Stromal cell of bone marrow (primary cell): Measurements from ENCODE around the gene DEFB119.
"Not testable (repeated sequence)": the region's sequence is repeated elsewhere in the genome, so short reads cannot be mapped to it uniquely, and the experiment has no call there.

Source experiments
- DNase-seq: peaks from one replicate; pipeline ENCODE4 v3.0.0-alpha.2; 2012; ENCODE audit warnings: low read depth

Gene DEFB119, protein sequence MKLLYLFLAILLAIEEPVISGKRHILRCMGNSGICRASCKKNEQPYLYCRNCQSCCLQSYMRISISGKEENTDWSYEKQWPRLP

DNA sequence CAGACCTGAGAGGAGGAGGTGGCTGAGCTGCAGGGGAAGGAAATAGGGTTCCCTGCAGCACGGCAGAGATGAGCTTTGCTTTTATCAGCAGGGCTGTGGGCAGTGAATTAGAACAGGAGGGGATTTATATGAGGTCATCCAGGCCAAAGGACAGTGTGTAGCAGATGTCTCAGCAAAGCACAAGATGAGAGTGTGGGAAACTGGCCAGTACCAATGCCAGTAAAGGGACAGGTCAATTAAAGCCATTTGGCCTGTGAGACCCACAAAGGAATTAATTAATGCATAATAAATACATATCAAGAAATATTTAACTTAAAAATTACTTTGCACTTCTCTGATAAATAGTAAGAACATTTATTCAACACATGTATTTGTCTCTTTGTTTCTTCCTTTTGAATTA is at the start of gene DEFB119:
TSS of gene DEFB119 (minus strand) at position 101 of the 400 bp plus-strand sequence. CDS start 107 bp downstream, outside the sequence.
- no peak for DNase-seq

DNA sequence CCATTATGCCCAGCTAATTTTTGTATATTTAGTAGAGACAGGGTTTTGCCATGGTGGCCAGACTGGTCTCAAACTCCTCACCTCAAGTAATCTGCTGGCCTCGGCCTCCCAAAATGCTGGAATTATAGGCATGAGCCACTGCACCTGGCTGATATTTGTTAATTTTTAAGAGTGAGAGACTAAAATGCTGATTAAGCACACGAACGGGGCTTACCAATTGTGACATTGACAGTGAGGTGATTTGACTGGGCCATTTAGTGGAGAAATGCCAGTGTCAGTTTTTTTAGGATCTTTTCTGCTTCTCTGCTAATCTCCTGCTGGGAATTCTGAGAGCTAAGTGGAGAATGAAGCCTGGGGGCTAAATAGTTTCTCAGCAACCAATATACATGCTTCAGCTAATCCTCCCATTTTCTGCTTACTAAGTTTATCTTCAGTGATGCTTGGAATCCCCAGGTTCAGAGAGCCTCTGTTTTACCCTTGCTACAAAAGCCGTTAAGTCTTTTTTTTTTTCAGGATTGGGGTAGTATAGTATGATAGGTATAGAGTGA is 40.3 kb upstream of the DEFB119 start:
- no peak for DNase-seq

DNA sequence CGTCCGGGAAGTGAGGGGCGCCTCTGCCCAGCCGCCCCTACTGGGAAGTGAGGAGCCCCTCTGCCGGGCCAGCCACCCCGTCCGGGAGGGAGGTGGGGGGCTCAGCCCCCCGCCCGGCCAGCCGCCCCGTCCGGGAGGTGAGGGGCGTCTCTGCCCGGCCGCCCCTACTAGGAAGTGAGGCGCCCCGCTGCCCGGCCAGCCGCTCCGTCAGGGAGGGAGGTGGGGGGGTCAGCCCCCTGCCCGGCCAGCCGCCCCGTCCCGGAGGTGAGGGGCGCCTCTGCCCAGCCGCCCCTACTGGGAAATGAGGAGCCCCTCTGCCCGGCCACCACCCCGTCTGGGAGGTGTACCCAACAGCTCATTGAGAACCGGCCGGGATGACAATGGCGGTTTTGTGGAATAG is 37.2 kb upstream of the DEFB119 start:
- DNase-seq: not testable (repeated sequence)

DNA sequence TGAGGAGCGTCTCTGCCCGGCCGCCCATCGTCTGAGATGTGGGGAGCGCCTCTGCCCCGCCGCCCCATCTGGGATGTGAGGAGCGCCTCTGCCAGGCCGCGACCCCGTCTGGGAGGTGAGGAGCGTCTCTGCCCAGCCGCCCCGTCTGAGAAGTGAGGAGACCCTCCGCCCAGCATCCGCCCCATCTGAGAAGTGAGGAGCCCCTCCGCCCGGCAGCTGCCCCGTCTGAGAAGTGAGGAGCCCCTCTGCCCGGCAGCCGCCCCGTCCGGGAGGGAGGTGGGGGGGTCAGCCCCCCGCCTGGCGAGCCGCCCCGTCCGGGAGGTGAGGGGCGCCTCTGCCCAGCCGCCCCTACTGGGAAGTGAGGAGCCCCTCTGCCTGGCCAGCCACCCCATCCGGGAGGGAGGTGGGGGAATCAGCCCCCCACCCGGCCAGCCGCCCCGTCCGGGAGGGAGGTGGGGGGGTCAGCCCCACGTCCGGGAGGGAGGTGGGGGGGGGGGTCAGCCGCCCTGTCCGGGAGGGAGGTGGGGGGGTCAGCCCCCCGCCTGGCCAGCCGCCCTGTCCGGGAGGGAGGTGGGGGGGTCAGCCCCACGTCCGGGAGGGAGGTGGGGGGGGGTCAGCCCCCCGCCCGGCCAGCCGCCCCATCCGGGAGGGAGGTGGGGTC is 36.6 kb upstream of the DEFB119 start:
- not testable (repeated sequence) for DNase-seq

DNA sequence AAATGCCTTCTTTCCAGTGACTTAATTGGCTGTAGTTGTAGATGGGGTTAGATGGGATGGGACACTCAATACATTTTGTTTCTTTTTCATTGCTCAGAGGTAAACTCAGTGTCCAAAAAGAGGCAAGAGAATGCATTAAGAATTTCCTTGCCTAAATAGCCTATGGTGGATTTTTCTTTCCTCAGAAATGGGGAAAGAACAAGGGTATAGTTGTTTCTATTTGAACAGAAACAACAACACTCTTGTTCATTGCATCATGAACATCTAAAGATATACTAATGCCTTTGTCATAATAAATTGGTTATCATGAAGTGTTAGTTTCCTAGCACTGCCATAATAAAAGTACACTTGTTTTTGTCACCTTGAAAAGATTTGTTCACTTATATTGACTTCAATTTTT is 35.4 kb upstream of the DEFB119 start:
- no peak for DNase-seq

DNA sequence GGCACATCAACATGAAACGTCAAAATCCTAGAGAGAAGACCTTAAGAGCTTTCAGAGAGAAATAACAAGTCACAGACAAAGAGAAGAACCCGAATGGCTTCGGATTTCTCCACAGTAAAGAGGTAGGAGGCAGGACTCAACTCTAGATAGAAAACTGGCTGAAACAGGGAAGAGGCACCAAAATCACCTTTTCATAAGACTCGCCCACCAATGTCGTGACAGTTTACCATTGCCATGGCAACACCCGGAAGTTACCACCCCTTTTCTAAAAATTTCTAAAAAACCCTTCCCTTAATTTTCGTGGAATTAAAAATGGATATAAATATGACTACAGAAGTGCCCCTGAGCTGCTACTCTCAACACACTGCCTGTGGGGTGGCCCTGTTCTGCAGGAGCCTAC is 27.9 kb upstream of the DEFB119 start:
- DNase-seq: no peak

DNA sequence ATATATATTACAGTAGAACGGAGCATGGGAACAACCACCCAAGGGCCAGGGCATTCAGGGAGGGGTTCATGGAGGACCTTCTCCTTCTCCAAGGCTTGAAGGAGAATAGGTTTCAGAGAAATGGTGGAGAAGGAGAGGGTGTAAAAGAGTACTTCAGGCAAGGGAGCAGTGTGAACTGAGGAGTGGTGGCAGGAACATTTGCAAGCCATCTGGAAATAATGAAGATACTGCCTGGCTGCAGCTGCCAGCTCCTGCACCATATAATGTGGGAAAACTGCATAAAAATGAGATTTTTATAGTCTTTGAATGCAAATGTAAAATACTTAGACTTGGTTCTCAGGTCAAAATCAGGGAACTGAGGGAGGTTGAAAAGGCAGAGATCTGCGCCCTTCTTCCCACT is 25.3 kb upstream of the DEFB119 start:
- no peak for DNase-seq

DNA sequence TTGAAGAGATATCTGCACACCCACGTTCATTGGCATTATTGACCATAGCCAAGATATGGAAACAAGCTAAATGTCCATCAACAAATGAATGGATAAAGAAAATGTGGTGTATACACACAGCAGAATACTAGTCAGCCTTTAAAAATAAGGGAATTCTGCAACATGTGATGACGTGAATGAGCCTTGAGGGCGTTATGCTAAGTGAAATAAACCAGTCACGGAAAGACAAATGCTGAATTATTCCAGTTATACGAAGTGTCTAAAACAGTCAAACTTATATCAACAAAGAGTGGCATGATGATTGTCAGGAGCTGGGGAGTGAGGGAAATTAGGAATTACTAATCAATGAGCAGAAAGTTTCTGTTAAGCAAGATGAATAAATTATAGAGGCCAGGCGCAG is 24.0 kb upstream of the DEFB119 start:
- DNase-seq: no peak

DNA sequence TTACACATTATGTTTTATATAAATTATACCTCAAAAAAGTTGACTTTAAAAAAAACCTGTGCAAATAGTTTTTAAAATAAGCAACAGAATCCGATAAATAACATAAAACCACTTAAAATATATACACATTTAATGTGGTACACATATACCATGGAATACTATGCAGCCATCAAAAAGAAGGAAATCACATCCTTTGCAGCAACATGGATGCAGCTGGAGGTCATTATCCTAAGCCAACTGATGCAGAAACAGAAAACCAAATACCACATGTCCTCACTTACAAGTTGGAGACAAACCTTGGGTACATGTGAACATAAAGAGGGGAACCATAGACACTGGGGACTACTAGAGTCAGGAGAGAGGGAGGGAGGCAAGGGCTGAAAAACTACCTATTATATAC is 19.6 kb upstream of the DEFB119 start:
- DNase-seq: no peak

DNA sequence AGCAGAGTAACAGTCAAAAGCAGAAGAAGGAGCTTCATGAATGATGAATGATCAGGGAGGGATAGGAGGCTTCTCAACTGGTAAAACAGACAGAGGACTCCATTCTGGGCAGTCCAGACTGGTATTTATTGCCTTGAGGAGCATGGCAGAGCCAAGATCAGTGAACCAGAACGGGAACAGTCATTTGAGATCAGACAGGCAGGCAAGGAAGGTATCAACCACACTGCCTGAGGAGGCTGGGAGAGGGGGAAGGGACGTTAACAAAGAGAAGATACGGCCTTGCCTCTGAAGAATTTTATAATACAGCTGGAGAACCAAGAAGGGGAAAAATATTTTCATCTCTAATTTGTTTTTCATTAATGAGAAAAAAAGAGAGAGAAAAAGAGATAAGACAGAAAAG is 15.7 kb upstream of the DEFB119 start, which contains the start of gene DEFB121:
TSS of gene DEFB121 (minus strand) at position 101 of the 400 bp plus-strand sequence. CDS start at position 38, 63 bp downstream.
- no peak for DNase-seq

DNA sequence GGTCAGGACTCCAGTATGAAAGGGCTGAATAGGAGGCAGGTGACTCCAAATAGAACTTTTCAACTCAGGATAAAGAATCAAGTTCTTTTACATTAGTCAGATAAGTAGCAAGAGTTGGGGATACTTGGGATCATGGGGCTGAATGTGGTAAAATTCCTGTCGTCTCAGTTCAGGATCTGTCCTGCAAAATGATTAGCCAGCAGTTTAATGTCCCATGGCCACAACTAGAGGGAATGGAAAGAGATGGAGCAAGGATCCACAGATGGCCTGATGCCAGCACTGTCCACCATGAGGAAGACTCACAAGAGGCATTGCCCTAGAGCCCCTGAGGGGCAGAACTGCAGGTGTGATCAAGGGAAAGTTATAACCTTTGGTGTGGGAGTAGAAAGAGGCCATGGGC is 13.5 kb upstream of the DEFB119 start:
- no peak for DNase-seq

DNA sequence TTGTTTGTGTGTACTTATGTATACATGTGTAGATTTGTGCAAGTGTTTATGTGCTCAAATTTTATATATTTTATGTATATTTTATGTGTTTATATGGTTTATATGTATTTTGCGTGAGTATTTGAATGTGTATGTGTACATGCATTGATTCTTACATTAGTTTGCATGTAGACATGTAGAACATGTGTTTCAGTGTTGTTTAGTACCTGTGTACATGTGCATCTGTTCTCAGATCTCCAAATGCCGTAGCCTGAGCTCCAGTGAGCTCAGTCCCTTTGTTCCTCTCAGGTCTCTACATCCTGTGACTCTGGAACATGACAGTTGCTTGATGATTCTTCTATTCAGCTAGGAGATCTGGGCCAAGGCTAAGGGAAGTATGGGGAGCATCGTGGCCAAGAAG is 4.5 kb upstream of the DEFB119 start:
- no peak for DNase-seq

DNA sequence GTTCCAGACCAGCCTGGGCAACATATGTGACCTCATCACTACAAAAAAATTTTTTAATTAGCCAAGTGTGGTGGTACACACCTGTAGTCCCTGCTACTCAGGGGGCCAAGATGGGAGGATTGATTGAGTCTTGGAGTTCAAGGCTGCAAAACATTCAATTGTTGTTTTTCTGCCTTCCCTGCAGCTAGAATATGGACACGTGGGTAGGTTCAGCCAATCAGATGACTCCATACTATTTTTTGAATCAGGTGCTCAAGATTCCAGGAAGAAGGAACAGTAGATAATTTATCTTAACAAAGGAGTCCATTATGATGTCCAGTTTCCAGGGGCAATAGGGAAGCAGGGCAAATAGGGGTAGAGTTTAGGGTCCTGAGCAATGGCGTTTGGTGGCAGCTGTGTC is 2.4 kb upstream of the DEFB119 start:
- DNase-seq: no peak

DNA sequence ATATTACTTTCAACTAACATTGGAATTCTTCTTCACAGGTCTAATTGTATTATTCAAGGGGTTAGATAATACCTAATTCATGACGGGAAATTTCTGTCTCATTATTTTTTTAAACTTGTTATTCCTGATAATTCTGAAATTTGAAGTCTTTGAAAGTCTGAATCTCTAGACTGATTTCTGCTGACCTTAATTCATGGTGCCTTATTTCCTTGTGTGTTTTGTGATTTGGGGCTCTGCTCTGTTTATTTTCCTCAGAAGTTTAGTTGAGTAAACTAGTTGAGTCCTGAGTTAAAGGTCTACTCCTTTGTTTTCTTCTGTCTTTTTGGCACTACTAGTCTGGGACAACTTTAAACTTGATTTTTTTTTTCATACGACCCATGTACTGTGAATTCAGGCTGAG is 16.0 kb downstream of the DEFB119 start:
- no peak for DNase-seq

DNA sequence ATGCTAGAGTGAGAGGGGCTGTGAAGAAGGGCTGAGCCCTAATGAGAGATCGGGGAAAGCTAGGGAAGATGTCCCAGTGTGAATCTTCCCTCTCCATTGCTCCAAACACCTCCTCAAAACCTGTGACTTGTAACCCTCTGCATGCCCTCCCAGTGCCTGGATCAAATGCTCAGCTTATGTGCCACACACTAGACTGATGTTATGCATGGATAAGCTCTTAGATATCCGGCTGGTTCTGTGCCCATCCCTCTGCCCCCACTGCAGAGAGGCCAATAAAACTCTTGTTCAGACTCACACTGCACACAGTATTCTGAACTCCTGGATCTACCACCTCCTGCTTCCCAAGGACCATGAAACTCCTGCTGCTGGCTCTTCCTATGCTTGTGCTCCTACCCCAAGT is 22.1 kb downstream of the DEFB119 start, which contains the start of gene DEFB118:
TSS of gene DEFB118 (plus strand) at position 301 of the 400 bp plus-strand sequence. CDS start at position 351, 50 bp downstream.
- DNase-seq: no peak

DNA sequence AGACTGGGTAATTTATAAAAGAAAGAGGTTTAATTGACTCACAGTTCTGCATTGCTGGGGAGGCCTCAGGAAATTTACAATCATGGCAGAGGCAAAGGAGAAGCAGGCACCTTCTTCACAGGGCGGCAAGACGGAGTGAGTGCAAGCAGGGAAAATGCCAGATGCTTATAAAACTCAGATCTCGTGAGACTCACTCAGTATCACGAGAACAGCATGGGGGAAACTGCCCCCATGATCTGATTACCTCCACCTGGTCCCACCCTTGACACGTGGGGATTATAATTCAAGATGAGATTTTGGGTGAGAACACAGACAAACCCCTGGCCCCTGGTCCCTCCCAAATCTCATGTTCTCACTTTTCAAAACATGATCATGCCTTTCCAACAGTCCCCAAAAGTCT is 26.1 kb downstream of the DEFB119 start:
- DNase-seq: not testable (repeated sequence)

DNA sequence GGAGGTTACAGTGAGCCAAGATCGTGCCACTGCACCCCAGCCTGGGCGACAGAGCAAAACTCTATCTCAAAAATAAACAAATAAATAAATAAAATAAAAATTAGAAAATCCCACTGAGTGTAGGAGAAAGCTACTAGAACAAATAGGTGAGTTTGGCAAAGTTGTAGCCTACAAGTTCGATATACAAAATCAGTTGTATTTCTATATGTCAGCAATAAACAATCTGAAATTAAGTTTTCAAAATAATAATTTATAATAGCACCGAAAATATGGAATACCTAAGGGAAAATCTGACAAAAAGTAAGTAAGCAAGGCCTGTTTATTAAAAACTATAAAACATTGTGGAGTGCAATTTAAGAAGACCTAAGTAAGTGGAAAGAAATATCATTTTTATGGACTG is 27.1 kb downstream of the DEFB119 start:
- no peak for DNase-seq

DNA sequence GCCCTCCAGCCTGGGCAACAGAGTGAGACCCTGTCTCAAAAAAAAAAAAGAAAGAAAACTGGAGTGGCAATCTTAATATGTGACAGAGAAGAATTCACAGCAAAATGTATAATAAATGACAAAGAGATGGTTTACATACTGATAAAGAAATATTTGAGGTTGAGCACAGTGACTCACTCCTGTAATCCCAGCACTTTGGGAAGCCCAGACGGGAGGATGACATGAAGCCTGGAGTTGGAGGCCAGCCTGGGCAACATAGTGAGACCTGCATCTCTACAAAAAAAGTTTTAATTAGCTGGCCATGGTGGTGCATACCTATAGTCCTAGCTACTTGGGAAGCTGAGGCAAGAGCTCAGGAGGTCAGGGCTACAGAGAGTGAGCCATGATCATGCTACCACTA is 34.4 kb downstream of the DEFB119 start:
- DNase-seq: no peak

DNA sequence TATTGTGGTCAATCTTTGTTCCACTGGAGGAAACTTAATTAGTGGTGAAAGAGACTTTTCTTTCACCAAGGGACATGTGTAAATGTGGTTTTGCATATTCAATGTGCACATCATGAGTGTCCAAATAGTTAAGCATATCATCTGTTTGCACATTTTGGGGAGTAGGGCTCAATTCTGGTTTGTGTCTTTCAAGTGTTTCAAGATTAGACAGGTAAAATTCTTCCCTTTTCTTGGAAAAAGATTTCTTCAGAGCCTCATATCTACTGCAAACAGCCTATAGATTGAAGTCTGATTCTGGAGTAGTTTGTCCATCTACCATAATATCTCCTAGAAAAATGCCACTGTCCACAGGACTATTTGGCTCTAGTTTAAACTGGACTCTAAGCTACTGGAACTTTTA is 48.9 kb downstream of the DEFB119 start:
- DNase-seq: no peak

DNA sequence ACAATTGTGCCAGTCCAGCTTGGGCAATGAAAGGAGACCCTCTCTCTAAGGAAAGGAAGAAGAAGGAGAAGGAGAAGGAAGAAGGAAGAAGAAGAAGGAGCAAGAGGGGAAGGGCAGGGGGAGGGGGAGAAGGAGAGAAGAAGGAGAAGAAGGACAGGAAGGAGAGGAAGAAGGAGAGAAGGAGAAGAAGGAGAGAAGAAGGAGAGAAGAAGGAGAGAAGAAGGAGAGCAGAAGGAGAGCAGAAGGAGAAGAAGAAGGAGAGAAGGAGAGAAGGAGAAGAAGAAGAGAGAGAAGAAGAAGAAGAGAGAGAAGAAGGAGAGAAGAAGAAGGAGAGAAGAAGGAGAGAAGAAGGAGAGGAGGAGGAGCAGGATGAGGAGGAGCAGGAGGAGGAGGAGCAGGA is 59.5 kb downstream of the DEFB119 start:
- DNase-seq: no peak
